LNCaP clone FGC (cell line): ENCODE results near the gene NHS.

Experiments used
- DNase-seq: peaks from one replicate; pipeline ENCODE4 v3.0.0-alpha.2; 2011; ENCODE audit warnings: low read depth
- H3K4me3 ChIP-seq: 2 replicates; pipeline ENCODE4 v1.5.1; 2011; ENCODE audit warnings: mild to moderate bottlenecking, low read depth, low read length, control low read depth
- TF ChIP-seq, protein P1 (sequence below): IDR thresholded peaks from 2 replicates; pipeline ENCODE4 v1.5.1; 2012; ENCODE audit warnings: mild to moderate bottlenecking; ENCODE audit not compliant: control insufficient read depth, insufficient read depth; ENCODE audit errors: extremely low read depth

Gene NHS

DNA sequence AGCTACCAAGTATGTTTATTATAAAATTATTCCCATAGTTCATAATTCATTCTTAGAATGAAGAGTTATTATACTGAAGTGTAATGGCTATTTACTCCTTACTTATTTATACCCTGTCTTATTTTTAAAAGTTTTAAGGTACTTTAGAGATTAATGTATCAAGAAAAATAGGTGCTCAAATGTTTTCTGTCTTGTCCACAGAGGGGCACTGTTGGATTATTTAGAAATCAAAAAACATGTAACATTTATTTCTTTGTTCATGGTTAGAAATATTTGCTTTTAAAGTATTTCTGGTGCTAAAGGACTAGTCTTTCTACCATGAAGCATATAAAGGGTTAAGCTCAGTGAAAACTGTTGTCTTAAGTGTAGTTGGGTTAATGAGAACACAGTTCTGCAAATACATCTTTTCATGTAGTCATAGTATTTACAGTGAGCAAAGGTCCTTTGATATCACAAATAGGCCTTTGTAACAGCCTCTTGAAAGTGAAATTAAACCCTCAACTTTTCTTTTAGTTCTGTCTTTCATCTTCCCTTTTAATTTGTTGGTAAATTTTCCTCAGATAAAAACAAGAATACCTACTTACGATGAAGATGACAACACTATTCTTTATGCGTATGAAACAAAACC, 370.0 kb downstream of the NHS start:
- H3K4me3 ChIP-seq, result no peak overlapping the region
- TF ChIP-seq, protein P1, sequence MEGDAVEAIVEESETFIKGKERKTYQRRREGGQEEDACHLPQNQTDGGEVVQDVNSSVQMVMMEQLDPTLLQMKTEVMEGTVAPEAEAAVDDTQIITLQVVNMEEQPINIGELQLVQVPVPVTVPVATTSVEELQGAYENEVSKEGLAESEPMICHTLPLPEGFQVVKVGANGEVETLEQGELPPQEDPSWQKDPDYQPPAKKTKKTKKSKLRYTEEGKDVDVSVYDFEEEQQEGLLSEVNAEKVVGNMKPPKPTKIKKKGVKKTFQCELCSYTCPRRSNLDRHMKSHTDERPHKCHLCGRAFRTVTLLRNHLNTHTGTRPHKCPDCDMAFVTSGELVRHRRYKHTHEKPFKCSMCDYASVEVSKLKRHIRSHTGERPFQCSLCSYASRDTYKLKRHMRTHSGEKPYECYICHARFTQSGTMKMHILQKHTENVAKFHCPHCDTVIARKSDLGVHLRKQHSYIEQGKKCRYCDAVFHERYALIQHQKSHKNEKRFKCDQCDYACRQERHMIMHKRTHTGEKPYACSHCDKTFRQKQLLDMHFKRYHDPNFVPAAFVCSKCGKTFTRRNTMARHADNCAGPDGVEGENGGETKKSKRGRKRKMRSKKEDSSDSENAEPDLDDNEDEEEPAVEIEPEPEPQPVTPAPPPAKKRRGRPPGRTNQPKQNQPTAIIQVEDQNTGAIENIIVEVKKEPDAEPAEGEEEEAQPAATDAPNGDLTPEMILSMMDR, result peak; percentile 39
- no peak for DNase-seq

DNA sequence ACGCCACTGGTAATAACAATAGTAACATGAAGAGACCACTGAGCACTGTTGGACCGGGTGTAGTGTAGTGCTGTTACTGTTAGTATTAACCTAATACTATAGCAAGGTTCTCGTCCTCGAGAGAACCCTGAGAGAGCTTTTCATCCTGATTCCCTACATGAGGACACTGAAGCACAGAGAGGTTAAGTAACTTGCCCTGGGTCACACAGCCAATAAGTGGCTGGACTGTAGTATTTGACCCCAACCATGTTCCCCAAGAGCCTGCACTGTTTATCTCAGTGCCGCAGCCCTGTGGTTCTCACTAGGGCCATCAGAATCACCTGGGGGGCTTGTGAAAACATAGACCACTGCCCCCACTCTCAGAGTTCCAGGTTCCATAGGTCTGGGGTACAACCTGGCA, 372.7 kb downstream of the NHS start:
- TF ChIP-seq, protein P1, result no peak
- no peak for DNase-seq
- H3K4me3 ChIP-seq, result no peak overlapping the region

DNA sequence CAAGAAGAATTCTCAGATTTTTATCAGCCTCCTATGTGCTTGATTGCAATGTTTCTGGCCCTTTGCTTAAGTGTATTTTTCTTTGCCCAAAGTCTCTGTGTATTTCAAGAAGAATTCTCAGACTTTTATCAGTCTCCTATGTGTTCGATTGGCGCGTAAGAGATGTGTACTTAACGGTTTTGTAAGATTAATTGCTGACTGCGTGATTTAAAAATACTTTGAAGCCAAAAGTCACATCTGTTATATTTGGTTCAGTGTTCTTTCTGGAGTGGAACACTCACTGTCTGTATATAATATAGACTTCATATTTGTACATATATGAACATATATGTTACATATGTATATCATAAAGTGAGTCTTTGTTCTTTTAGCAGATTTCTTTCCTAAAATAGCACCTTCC, 373.7 kb downstream of the NHS start:
- TF ChIP-seq, protein P1, result no peak
- H3K4me3 ChIP-seq, result no peak overlapping the region
- no peak for DNase-seq

DNA sequence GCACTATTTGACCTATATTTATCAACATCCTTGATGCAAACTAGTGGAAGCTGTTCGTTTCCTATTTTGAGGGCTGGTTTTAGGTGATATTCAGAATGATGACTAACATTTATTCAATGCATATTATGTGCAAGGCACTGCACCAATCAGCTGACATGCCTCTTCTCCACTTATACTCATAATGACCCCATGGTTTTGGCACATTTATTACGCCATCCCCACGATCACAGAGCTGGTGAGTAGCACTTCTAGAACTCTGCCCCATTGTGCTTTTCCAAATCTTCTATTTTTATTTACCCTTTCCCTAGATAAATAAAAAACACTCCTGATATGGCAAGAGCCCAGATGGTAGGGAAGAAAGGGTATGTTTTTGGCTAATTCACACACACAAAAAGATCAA, 375.4 kb downstream of the NHS start:
- TF ChIP-seq, protein P1, result no peak
- no peak overlapping the region for H3K4me3 ChIP-seq
- DNase-seq, result no peak

DNA sequence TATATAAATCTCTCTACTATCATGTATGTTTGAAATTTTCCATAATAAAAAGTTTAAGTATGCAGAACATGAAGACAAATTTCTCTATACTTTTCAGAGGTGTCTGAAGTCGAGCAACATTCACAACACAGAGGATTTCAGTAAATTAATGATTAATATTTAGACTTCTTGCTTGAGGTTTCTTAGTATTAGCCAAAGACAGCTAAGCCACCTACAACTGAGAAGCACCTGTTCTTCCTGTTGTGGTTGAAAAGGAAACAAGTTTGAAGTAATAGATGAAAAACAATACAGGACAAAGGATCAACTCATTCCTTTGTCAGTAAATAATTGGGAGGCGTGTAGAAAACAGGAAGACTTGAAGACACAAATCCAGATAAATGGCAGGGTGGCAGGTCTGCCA, 383.4 kb downstream of the NHS start:
- no peak for DNase-seq
- H3K4me3 ChIP-seq, result no peak overlapping the region
- TF ChIP-seq, protein P1, result no peak

DNA sequence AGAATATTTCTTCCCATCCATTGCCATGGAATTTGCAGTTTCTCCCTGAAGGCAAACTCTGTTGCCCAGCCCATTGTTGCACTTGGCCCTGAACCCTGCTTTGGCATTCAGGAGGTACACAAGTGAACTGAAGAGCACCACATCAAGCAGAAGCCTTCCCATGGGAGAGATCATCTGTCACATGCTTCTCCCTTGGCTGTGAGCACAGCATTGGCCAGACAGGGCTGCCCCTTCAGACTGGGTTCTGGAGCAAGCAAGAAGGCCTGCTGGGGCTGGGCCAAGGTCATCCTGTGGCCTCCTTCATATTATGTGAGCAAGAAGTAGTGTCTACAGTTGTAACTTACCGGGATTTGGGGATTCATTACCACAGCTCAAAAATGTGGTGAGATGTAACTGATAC, 385.0 kb downstream of the NHS start:
- TF ChIP-seq, protein P1, result no peak
- no peak overlapping the region for H3K4me3 ChIP-seq
- no peak for DNase-seq

DNA sequence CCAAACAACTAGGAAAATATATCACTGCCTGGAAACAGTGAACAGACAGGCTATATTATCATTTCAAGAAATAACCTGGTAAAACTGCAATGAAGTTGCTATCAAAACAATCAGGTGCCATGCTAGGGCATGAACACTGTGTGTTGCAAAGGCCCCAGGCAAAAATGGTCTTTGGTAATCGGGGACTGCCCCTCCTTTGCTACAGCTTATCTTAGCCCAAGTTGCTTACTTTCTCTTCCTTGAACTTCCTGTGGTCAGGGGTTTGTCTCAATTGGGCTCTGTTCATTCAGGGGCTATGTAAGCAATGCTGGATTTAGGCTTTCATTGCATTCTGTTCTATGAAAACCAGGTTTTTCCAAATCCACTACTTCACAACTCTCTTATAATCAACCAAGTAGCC, 392.7 kb downstream of the NHS start:
- DNase-seq, result no peak
- H3K4me3 ChIP-seq, result no peak overlapping the region
- TF ChIP-seq, protein P1, result no peak
